ENCODE data around the gene NDUFA11.
"Not testable (repeated sequence)": the region's sequence is repeated elsewhere in the genome, so short reads cannot be mapped to it uniquely, and the experiment has no call there.

DNA sequence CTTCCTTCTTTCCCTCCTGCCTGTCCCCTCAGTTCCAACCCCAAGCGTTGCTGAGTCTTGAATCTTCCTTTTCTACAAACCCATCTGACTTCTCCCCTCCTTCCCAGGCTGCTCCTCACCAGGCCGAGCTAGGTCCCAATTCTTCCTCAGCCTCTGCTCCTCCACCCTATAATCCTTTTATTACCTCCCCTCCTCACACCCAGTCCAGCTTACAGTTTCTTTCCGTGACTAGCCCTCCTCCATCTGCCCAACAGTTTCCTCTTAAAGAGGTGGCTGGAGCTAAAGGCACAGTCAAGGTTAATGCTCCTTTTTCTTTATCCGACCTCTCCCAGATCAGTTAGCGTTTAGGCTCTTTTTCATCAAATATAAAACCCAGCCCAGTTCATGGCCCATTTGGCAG, 55.0 kb downstream of the NDUFA11 start:
- TF ChIP-seq, protein P1, sequence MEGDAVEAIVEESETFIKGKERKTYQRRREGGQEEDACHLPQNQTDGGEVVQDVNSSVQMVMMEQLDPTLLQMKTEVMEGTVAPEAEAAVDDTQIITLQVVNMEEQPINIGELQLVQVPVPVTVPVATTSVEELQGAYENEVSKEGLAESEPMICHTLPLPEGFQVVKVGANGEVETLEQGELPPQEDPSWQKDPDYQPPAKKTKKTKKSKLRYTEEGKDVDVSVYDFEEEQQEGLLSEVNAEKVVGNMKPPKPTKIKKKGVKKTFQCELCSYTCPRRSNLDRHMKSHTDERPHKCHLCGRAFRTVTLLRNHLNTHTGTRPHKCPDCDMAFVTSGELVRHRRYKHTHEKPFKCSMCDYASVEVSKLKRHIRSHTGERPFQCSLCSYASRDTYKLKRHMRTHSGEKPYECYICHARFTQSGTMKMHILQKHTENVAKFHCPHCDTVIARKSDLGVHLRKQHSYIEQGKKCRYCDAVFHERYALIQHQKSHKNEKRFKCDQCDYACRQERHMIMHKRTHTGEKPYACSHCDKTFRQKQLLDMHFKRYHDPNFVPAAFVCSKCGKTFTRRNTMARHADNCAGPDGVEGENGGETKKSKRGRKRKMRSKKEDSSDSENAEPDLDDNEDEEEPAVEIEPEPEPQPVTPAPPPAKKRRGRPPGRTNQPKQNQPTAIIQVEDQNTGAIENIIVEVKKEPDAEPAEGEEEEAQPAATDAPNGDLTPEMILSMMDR (IDR thresholded peaks at IDR 0.05), result not testable (repeated sequence)
- TF ChIP-seq POLR2AphosphoS5 (IDR thresholded peaks at IDR 0.05), result not testable (repeated sequence)

Data from breast epithelium (tissue), 3 donors.